Measurements from ENCODE around the gene IRGM.

IRGM gene

GRCh38 chr5:150895431-150896428 lies 49.4 kb downstream of the IRGM start:
- no peak for DNase-seq (ENCODE audit: low spot score)
